Measurements from ENCODE around the gene MSH5. TPM values are rescaled to one million over a fixed set of nuclear protein-coding genes. Genes with fewer than 3 reads are reported as not detected.

MSH5 gene
- polyA plus RNA-seq, 1 donor from 2014 or later = 7.8 TPM

GRCh38 chr6:31778193-31778592 is 38.4 kb downstream of the MSH5 start:
- Histone ChIP-seq H3K9me3 (ENCODE audit: low read length) (no peaks in the 10 kb centered on the region), H3K4me2 (ENCODE audit: low read length) (no peak overlapping the region), H3K9me2 (ENCODE audit: insufficient read depth, low read length) (no peaks in the 10 kb centered on the region), H3K27ac (ENCODE audit: low read length) (no peak overlapping the region), H3F3A (ENCODE audit: insufficient read depth, low read length, poor library complexity, severe bottlenecking) (no peaks in the 10 kb centered on the region), H2AFZ (ENCODE audit: low read depth, low read length) (no peak overlapping the region), H3K27me3 (ENCODE audit: insufficient read depth, low read depth, low read length) (no peaks in the 10 kb centered on the region), H3K4me3 (ENCODE audit: low read length) (no peak overlapping the region), H3K79me2 (replicated peaks; ENCODE audit: insufficient read depth, low read length) (no peaks in the 10 kb centered on the region), H4K20me1 (ENCODE audit: insufficient read depth) (no peaks in the 10 kb centered on the region), H3K36me3 (ENCODE audit: insufficient read depth, low read length) (peaks cover 5% of the 10 kb centered on the region), H3K9ac (ENCODE audit: low read length) (no peak overlapping the region)
- TF ChIP-seq RAD21 (conservative IDR thresholded peaks at IDR 0.05) = no peak
- no peak for TF ChIP-seq POLR2AphosphoS5 (IDR thresholded peaks at IDR 0.05)
- TF ChIP-seq, protein P1, sequence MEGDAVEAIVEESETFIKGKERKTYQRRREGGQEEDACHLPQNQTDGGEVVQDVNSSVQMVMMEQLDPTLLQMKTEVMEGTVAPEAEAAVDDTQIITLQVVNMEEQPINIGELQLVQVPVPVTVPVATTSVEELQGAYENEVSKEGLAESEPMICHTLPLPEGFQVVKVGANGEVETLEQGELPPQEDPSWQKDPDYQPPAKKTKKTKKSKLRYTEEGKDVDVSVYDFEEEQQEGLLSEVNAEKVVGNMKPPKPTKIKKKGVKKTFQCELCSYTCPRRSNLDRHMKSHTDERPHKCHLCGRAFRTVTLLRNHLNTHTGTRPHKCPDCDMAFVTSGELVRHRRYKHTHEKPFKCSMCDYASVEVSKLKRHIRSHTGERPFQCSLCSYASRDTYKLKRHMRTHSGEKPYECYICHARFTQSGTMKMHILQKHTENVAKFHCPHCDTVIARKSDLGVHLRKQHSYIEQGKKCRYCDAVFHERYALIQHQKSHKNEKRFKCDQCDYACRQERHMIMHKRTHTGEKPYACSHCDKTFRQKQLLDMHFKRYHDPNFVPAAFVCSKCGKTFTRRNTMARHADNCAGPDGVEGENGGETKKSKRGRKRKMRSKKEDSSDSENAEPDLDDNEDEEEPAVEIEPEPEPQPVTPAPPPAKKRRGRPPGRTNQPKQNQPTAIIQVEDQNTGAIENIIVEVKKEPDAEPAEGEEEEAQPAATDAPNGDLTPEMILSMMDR (IDR thresholded peaks at IDR 0.05; ENCODE audit: poor library complexity, severe bottlenecking) = no peak
- TF ChIP-seq EZH2 (IDR thresholded peaks at IDR 0.05; ENCODE audit: borderline replicate concordance, insufficient read depth, low read length, poor library complexity, severe bottlenecking) = no peak
- TF ChIP-seq SMC3 (conservative IDR thresholded peaks at IDR 0.05; ENCODE audit: poor library complexity) = no peak
- TF ChIP-seq TAF1 (IDR thresholded peaks at IDR 0.05; ENCODE audit: low read depth) = no peak
- no peak for TF ChIP-seq EP300 (conservative IDR thresholded peaks at IDR 0.05; ENCODE audit: poor library complexity, severe bottlenecking)
- TF ChIP-seq MXI1 (conservative IDR thresholded peaks at IDR 0.05; ENCODE audit: poor library complexity, severe bottlenecking) = no peak
- no peak for TF ChIP-seq REST (IDR thresholded peaks at IDR 0.05; ENCODE audit: borderline replicate concordance)

GRCh38 chr6:31778999-31779885 is 39.4 kb downstream of the MSH5 start:
- Histone ChIP-seq H4K20me1 (ENCODE audit: insufficient read depth) (no peaks in the 10 kb centered on the region), H3K79me2 (replicated peaks; ENCODE audit: insufficient read depth, low read length) (no peaks in the 10 kb centered on the region), H3K9ac (ENCODE audit: low read length) (no peak overlapping the region), H3K36me3 (ENCODE audit: insufficient read depth, low read length) (peaks cover 8% of the 10 kb centered on the region), H3K4me2 (ENCODE audit: low read length) (no peak overlapping the region), H3K9me2 (ENCODE audit: insufficient read depth, low read length) (no peaks in the 10 kb centered on the region), H3K27ac (ENCODE audit: low read length) (no peak overlapping the region), H3F3A (ENCODE audit: insufficient read depth, low read length, poor library complexity, severe bottlenecking) (no peaks in the 10 kb centered on the region), H3K4me3 (ENCODE audit: low read length) (no peak overlapping the region), H3K9me3 (ENCODE audit: low read length) (no peaks in the 10 kb centered on the region), H2AFZ (ENCODE audit: low read depth, low read length) (no peak overlapping the region), H3K27me3 (ENCODE audit: insufficient read depth, low read depth, low read length) (no peaks in the 10 kb centered on the region)
- TF ChIP-seq SMC3 (conservative IDR thresholded peaks at IDR 0.05; ENCODE audit: poor library complexity) (no peak), TAF1 (IDR thresholded peaks at IDR 0.05; ENCODE audit: low read depth) (no peak), REST (IDR thresholded peaks at IDR 0.05; ENCODE audit: borderline replicate concordance) (no peak), MXI1 (conservative IDR thresholded peaks at IDR 0.05; ENCODE audit: poor library complexity, severe bottlenecking) (no peak), EP300 (conservative IDR thresholded peaks at IDR 0.05; ENCODE audit: poor library complexity, severe bottlenecking) (no peak), POLR2AphosphoS5 (IDR thresholded peaks at IDR 0.05) (no peak), RAD21 (conservative IDR thresholded peaks at IDR 0.05) (no peak), EZH2 (IDR thresholded peaks at IDR 0.05; ENCODE audit: borderline replicate concordance, insufficient read depth, low read length, poor library complexity, severe bottlenecking) (no peak)
- TF ChIP-seq, protein P1 (IDR thresholded peaks at IDR 0.05; ENCODE audit: poor library complexity, severe bottlenecking) = no peak

Measured in neural cell (in vitro differentiated cells).